ENCODE measurements around the gene LRRC10B.

DNA sequence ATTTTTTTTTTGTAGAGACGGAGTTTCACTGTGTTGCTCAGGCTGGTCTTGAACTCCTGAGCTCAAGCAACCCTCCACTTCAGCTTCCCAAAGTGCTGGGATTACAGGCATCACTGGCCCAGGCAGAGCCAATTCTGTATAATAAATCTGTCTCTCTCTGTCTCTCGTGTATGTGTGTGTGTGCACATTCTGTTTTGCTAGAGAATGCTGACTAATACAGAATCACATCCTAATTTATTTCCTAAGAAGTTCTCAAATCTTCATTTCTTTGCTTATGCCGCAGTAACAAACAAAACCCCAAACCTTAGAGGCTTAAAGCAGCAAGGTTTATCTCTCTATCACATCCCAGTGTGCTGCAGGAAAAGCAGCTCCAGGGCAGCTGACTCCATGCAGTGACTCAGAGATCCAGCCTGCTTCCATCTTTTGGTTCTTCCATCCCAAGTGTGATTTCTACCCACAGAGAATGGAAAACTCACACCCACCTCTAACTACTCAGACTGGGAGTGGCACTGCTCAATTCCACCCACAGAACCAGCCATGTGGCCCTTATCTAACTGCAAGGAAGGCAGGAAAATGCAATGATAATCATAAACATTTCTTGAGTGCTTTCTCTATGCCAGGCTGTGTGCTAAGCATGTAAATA, 35.1 kb upstream of the LRRC10B start:
- TF ChIP-seq, protein P1, sequence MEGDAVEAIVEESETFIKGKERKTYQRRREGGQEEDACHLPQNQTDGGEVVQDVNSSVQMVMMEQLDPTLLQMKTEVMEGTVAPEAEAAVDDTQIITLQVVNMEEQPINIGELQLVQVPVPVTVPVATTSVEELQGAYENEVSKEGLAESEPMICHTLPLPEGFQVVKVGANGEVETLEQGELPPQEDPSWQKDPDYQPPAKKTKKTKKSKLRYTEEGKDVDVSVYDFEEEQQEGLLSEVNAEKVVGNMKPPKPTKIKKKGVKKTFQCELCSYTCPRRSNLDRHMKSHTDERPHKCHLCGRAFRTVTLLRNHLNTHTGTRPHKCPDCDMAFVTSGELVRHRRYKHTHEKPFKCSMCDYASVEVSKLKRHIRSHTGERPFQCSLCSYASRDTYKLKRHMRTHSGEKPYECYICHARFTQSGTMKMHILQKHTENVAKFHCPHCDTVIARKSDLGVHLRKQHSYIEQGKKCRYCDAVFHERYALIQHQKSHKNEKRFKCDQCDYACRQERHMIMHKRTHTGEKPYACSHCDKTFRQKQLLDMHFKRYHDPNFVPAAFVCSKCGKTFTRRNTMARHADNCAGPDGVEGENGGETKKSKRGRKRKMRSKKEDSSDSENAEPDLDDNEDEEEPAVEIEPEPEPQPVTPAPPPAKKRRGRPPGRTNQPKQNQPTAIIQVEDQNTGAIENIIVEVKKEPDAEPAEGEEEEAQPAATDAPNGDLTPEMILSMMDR (IDR thresholded peaks at IDR 0.05; ENCODE audit: poor library complexity) = no peak
- TF ChIP-seq EZH2phosphoT487 (IDR thresholded peaks at IDR 0.05; ENCODE audit: low read depth, severe bottlenecking, unreplicated experiment) = no peak
